ENCODE data around the gene C4BPA. TPM values are rescaled to one million over a fixed set of nuclear protein-coding genes. Genes with fewer than 3 reads are reported as not detected.

The C4BPA gene
- total and polyA plus RNA-seq, 8 donors = 1.4 to 15.4 (median 7.9) TPM

DNA sequence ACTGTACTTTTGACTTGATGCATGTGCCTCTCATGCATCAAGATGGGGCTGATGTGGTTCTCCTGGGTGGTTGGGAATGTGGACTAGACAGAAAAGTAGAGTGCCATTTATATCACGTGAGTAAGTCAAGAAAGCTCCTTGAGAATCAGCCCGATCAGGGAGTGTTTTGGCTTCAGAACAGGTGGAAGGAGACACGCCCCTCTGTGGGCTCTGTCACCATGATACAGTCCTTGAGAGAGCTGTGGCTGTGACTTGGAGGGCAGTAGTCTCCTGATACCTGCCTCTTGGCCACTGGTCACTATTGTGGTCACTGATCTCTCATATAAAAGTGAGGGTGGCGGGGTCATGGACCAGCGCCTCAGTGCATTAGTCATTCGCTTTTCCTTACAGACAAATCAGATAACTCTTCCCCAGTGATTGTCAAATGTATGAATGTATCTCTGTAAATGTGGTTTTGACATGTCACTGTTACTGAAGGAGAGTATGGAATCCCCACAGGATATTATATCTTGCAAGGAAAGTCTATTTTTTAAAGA, 24.3 kb upstream of the C4BPA start:
- ATAC-seq (no peak), FAIRE-seq (no peak), DNase-seq (no peak)
- Histone ChIP-seq H3K4me1 (peaks cover 0 to under 1% (median 0%) of the 10 kb centered on the region in 3 donors), H3K9me3 (no peaks in the 10 kb centered on the region), H3K4me3 (no peak overlapping the region), H3K27ac (no peak overlapping the region), H3K27me3 (no peaks in the 10 kb centered on the region), H3K36me3 (no peaks in the 10 kb centered on the region)
- TF ChIP-seq, protein P1, sequence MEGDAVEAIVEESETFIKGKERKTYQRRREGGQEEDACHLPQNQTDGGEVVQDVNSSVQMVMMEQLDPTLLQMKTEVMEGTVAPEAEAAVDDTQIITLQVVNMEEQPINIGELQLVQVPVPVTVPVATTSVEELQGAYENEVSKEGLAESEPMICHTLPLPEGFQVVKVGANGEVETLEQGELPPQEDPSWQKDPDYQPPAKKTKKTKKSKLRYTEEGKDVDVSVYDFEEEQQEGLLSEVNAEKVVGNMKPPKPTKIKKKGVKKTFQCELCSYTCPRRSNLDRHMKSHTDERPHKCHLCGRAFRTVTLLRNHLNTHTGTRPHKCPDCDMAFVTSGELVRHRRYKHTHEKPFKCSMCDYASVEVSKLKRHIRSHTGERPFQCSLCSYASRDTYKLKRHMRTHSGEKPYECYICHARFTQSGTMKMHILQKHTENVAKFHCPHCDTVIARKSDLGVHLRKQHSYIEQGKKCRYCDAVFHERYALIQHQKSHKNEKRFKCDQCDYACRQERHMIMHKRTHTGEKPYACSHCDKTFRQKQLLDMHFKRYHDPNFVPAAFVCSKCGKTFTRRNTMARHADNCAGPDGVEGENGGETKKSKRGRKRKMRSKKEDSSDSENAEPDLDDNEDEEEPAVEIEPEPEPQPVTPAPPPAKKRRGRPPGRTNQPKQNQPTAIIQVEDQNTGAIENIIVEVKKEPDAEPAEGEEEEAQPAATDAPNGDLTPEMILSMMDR (IDR thresholded peaks at IDR 0.05) = no peak
- WGBS, 2 donors = 83 to 85% methylated on average over 6 of the region's 6 CpGs
- intact Hi-C loops (cut with DNase I) = loop anchor here in 1 of 3 donors (10.0 kb wide), 2 partner anchors 245 to 325 kb away; partner anchors contain the start of gene CD55

GRCh38 chr1:207081088-207081487, 22.9 kb upstream of the C4BPA start:
- intact Hi-C loops (cut with DNase I) = loop anchor here in 1 of 3 donors (10.0 kb wide), 2 partner anchors 244 to 324 kb away; partner anchors contain the start of gene CD55
- Histone ChIP-seq H3K27ac (no peak overlapping the region), H3K4me1 (peaks cover 0 to 6% (median 0%) of the 10 kb centered on the region in 3 donors), H3K4me3 (no peak overlapping the region), H3K36me3 (no peaks in the 10 kb centered on the region), H3K9me3 (no peaks in the 10 kb centered on the region), H3K27me3 (no peaks in the 10 kb centered on the region)
- no peak for ATAC-seq
- DNase-seq = no peak
- peak; percentile 37 for FAIRE-seq
- TF ChIP-seq, protein P1 (IDR thresholded peaks at IDR 0.05) = no peak
- 30 to 32% methylated on average over 2 of the region's 2 CpGs for WGBS, 2 donors

- Histone ChIP-seq H3K4me1 (peaks cover 0 to 6% (median 0%) of the 10 kb centered on the region in 3 donors), H3K27me3 (no peaks in the 10 kb centered on the region), H3K4me3 (no peak overlapping the region), H3K36me3 (no peaks in the 10 kb centered on the region), H3K27ac (no peak overlapping the region), H3K9me3 (no peaks in the 10 kb centered on the region)
- ATAC-seq (no peak), FAIRE-seq (no peak), DNase-seq (no peak)
- TF ChIP-seq, protein P1 (IDR thresholded peaks at IDR 0.05) = no peak
- 71 to 78% methylated on average over 2 of the region's 2 CpGs for WGBS, 2 donors
- intact Hi-C loops (cut with DNase I) = loop anchor here in 1 of 3 donors (10.0 kb wide), 2 partner anchors 243 to 323 kb away; partner anchors contain the start of gene CD55
Observed at GRCh38 chr1:207081806-207082205, 22.2 kb upstream of the C4BPA start.

GRCh38 chr1:207084232-207084631, 19.8 kb upstream of the C4BPA start:
- intact Hi-C loops (cut with DNase I) = loop anchor here in 1 of 3 donors (10.0 kb wide), 2 partner anchors 241 to 321 kb away; partner anchors contain the start of gene CD55
- 32 to 50% methylated on average over 2 of the region's 2 CpGs for WGBS, 2 donors
- H3K9me3 ChIP-seq = no peaks in the 10 kb centered on the region
- DNase-seq (no peak), ATAC-seq (no peak), FAIRE-seq (no peak)
- no peak overlapping the region for H3K27ac ChIP-seq
- H3K36me3 ChIP-seq = no peaks in the 10 kb centered on the region
- no peaks in the 10 kb centered on the region for H3K27me3 ChIP-seq
- TF ChIP-seq, protein P1 (IDR thresholded peaks at IDR 0.05) = no peak
- no peak overlapping the region for H3K4me3 ChIP-seq
- peaks cover 9 to 21% (median 10%) of the 10 kb centered on the region in 3 donors for H3K4me1 ChIP-seq

DNA sequence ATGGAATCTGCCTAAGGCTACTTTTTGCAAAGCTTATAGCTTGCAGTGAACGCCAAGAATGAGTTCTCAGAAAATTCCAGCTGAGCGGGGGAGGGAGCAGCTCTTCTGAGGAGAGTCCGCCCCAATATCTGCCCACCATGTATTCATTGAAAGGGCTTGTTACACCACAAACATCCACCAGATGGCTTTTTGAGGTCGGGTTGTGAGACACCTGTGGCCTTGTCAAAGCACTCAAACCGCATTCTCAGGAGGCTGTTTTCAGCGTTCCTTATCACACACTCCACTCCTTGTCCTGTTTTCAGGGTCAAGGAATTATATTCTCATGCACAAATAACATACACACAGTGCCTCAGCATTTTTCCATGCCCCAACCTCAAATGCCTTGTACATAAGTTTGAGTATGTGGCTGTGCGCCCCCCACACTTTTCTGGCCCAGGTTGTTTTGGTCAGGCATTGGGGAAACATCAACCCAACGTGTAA, 19.3 kb upstream of the C4BPA start:
- H3K27ac ChIP-seq = no peak overlapping the region
- TF ChIP-seq, protein P1 (IDR thresholded peaks at IDR 0.05) = peak; percentile 44 to 61 (median 48)
- 18 to 19% methylated on average over 8 of the region's 8 CpGs for WGBS, 2 donors
- ATAC-seq (peak; percentile 63 to 77 (median 73)), FAIRE-seq (no peak), DNase-seq (peak in 4 of 6 donors; percentile 28 to 69 (median 51))
- H3K9me3 ChIP-seq = no peaks in the 10 kb centered on the region
- no peaks in the 10 kb centered on the region for H3K27me3 ChIP-seq
- intact Hi-C loops (cut with DNase I) = loop anchor here in 2 of 3 donors (5.0 to 10.0 kb wide), 3 partner anchors 240 to 320 kb away; partner anchors contain the start of gene CD55 (in 1 of the 2)
- no peaks in the 10 kb centered on the region for H3K36me3 ChIP-seq
- H3K4me1 ChIP-seq = peaks cover 9 to 26% (median 15%) of the 10 kb centered on the region in 3 donors
- no peak overlapping the region for H3K4me3 ChIP-seq

Measured in pancreas (tissue), 10 donors.